Choroid plexus epithelial cell (primary cell): ENCODE measurements around the gene BRD3.

Source experiments
- DNase-seq: peaks from one replicate; pipeline ENCODE4 v3.0.0-alpha.2; 2010; ENCODE audit warnings: low read depth
- H3K4me3 ChIP-seq: 2 replicates; pipeline ENCODE4 v1.5.1; 2011; ENCODE audit warnings: low read depth, mild to moderate bottlenecking, control low read depth, low read length, moderate library complexity
- CTCF ChIP-seq: conservative IDR thresholded peaks from 2 replicates; pipeline ENCODE4 v1.5.1; 2011; ENCODE audit warnings: low read depth, mild to moderate bottlenecking, control low read depth, inconsistent platforms, low read length, moderate library complexity

Gene BRD3

GRCh38 chr9:133998915-133999595, 68.8 kb downstream of the BRD3 start:
- DNase-seq = peak; percentile 49
- no peak for TF ChIP-seq CTCF

DNA sequence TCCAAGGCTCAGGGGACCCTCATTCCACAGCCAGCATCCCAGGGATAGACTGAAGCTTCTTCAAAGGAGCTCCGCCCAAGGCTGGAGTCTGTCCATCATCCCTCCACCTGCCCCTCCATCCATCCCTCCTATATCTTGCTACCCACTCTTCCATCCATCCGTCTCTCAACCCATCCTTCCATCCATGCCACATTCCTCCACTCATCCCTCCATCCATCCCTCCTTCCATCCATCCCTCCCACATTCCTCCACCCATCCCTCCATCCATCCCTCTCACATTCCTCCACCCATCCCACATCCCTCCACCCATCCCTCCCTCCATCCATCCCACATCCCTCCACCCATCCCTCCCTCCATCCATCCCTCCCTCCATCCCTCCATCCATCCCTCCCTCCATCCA, 70.2 kb downstream of the BRD3 start:
- H3K4me3 ChIP-seq = no peak overlapping the region
- no peak for DNase-seq
- no peak for TF ChIP-seq CTCF

More at GRCh38 chr9:133998915-133999595, 68.8 kb downstream of the BRD3 start:
- H3K4me3 ChIP-seq = no peak overlapping the region

DNA sequence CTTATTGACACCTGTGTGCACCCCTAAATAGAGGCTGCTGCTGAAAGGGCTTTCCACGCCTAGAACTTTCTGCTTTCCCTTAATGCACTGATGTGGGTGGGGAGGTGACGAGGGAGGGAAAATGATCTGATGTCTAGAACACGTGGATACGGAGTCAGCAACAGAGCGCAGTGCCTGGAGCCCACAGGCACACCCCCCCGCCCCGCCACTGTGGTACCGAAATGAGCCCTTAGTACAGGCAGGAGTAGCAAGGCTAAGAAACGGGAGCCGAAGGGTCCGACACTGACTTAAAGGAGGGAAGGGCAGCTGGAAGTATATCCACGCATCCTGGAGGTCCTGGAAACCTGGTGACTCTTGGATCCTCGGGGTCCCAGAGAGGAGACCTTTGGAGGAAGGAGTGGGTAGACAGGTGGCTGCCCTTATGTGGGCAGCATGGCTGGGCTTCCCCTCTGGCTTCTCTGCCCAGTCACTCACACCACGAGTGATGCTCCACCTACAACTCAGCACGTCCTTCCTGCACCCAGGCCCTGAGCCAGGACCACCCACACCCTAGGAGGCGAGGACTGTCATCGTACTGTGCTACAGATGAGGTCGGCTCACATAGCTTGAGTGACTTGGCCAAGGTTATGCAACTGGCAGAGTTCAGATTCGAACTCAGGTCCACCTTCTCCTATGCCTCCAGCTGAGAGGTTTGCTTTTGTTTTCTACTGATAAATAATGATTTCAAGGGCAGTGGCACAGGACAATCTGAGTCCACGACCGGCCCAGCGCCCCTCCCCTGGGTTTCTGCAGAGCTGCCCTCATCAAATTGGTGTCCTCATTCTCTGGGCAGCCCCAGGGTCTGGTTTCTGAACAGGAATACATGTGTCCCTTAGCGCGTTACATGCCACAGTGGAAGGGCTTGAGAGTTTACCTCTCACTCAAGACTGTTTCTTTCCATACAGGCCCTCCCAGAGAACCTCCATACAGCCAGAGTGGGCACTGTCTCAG, 71.0 kb downstream of the BRD3 start:
- no peak for TF ChIP-seq CTCF
- DNase-seq = no peak

DNA sequence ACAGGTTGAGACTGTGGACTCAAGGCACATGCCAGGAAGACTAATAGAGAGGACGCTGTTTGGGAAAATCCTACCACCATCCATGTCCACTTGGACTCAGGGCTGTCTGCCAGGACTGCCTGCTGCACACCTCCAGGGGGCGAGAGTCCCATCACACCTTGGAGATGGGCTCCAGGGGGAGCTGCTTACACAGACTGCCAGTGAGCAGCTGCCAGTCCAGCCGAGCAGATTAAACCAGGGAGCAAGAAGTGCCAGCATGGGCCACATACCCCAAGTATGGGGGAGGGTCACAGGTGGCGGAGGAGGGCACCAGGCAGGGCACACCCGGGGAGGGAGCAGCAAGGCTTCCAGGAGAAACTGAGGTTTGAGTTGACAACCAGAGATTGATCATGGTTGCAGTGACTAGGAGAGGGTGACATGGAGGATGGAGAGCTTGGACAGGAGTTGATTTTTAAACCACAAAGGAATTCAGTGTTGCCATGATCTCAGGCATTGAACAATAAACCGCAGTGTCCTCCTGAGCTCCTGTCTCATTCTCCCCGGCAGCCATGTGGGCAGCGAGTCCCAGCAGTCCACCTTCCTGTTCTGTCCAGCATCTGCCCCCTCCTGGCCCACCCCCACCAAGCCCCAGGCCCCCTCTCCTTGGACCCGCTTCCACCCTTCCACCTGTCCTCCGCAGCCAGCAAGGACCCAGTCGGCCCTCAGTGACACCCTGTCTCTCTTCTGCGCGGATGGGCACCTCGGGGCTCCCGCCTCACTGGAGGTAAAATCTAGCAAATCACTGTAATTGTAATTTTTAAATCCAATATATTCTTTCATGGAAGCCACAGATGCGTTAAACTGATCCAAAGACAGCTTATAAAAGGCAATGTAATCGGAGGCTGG, 72.6 kb downstream of the BRD3 start:
- DNase-seq = peak; percentile 21
- peak; percentile 30 for TF ChIP-seq CTCF
- H3K4me3 ChIP-seq = no peak overlapping the region

More for the DNA sequence above, 71.0 kb downstream of the BRD3 start:
- no peak overlapping the region for H3K4me3 ChIP-seq

- TF ChIP-seq CTCF = peak; percentile 99
- peak; percentile 72 for DNase-seq
- no peak overlapping the region for H3K4me3 ChIP-seq
These were observed 73.3 kb downstream of the BRD3 start for GRCh38 chr9:133994353-133995011.

GRCh38 chr9:133993635-133994253, 74.1 kb downstream of the BRD3 start:
- H3K4me3 ChIP-seq = peak overlapping the region; percentile 79
- TF ChIP-seq CTCF = no peak

More at GRCh38 chr9:133993635-133994253, 74.1 kb downstream of the BRD3 start:
- no peak for DNase-seq
